ENCODE results near the gene NAV2.
A peak's percentile ranks its signal among the peaks of the same experiment; 100 is the strongest.

The NAV2 gene

DNA sequence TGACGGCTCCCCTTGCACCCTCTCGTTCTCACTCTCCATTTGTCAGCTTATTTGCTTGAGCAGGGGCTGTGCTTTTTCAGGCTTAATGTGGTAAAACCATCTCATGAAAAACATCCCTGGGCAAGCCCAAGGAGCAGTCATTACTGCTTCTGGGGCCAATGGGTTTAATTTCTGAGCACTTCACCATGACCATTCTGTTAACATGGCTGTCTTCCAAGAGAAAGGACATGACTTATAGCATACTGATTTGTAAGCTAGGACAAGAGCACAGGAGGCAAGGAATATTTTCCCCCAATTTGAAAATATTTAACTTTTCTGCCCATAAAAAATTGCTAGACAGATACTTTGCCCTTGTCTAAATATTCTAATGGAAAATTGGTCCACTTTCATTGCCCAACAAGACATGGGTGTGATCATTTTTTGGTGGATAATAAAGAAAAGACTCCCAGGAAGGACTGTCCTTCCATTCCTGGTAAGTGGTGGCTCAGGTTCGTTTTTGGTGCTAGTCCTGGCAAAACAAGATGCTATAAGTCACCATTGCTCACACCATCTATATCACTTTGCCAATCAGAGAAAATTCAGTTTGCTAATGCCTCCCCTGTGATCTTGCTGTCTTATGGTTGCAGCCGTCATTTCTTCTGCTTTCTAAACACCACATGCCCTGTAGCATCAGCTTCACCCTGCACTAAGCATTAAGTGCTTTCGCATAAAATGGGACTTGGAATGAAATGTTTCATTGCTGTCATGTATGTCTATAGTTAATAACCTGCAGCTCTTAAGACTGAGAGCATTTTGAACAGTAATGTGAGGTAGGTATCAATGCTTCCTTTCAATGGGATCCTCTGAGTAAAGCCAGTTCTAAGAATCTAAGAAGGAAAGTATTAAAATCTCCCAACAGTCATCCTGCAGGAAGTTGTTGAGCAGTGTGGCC lies 339.1 kb downstream of the NAV2 start:
- H3K4me3 ChIP-seq (ENCODE audit: low read length): no peak overlapping the region
- TF ChIP-seq, protein P1, sequence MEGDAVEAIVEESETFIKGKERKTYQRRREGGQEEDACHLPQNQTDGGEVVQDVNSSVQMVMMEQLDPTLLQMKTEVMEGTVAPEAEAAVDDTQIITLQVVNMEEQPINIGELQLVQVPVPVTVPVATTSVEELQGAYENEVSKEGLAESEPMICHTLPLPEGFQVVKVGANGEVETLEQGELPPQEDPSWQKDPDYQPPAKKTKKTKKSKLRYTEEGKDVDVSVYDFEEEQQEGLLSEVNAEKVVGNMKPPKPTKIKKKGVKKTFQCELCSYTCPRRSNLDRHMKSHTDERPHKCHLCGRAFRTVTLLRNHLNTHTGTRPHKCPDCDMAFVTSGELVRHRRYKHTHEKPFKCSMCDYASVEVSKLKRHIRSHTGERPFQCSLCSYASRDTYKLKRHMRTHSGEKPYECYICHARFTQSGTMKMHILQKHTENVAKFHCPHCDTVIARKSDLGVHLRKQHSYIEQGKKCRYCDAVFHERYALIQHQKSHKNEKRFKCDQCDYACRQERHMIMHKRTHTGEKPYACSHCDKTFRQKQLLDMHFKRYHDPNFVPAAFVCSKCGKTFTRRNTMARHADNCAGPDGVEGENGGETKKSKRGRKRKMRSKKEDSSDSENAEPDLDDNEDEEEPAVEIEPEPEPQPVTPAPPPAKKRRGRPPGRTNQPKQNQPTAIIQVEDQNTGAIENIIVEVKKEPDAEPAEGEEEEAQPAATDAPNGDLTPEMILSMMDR (conservative IDR thresholded peaks at IDR 0.05; ENCODE audit: low read length): no peak
- no peak for DNase-seq (ENCODE audit: low read depth)

DNA sequence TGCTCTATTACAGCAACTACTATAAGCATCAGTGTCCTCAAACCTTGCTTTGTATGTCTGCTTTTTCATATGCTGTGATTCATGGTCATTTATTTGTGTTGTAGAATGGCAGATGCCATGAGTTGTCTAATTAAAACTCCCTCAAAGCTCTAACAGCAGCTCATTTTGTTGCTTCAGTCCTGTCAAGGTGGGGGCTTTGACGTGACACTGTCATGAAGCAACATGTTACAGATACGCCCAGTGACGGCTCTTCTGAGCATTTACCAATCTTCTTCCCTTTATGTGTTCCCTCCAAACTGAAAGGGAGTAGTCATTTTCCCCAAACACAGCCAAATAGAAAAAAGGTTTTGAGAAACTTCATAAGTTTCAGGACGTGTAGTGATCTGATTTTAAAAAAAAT lies 340.9 kb downstream of the NAV2 start:
- TF ChIP-seq, protein P1 (conservative IDR thresholded peaks at IDR 0.05; ENCODE audit: low read length): no peak
- DNase-seq (ENCODE audit: low read depth): no peak

DNA sequence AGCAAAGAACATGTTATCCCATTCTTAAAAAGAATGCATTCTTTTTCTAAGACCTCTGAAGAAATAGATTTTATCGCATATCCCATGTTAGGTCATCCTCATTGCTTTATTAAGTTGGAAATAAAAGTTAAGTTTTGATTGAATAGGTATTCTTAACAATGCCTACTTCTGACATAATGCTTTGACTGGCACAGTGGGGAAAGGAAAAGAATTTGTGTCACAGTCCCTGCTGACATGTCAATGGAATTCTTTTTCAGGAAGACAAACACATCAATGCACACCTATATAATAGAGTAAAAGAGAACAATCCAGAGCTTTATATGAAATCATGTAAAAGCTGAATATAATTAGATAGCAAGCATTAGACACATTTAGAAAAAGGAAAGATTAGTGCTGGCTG lies 341.9 kb downstream of the NAV2 start:
- DNase-seq (ENCODE audit: low read depth): no peak
- TF ChIP-seq, protein P1 (conservative IDR thresholded peaks at IDR 0.05; ENCODE audit: low read length): no peak
- H3K4me3 ChIP-seq (ENCODE audit: low read length): no peak overlapping the region

More for the DNA sequence above, 340.9 kb downstream of the NAV2 start:
- no peak overlapping the region for H3K4me3 ChIP-seq (ENCODE audit: low read length)

DNA sequence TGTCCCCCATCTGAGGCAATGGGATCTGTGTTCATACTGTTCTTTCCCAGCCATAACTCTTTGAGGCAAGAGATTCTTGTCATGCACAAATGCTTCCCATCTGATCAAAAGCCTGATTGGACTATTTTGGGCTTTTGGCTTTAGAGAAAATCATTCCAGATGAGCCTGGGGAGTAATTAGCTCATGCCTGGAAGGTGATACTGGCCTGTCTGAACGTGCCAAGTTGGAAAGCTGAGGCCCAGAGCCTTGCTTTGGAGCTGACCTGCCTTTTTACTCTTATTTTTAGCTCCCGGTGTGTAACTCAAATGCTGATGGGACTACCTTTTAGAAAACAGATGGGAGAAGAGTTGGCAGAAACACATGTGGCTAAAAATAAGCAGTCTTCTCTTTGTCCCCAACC lies 342.7 kb downstream of the NAV2 start:
- TF ChIP-seq, protein P1 (conservative IDR thresholded peaks at IDR 0.05; ENCODE audit: low read length): no peak
- no peak overlapping the region for H3K4me3 ChIP-seq (ENCODE audit: low read length)
- peak; percentile 58 for DNase-seq (ENCODE audit: low read depth)

DNA sequence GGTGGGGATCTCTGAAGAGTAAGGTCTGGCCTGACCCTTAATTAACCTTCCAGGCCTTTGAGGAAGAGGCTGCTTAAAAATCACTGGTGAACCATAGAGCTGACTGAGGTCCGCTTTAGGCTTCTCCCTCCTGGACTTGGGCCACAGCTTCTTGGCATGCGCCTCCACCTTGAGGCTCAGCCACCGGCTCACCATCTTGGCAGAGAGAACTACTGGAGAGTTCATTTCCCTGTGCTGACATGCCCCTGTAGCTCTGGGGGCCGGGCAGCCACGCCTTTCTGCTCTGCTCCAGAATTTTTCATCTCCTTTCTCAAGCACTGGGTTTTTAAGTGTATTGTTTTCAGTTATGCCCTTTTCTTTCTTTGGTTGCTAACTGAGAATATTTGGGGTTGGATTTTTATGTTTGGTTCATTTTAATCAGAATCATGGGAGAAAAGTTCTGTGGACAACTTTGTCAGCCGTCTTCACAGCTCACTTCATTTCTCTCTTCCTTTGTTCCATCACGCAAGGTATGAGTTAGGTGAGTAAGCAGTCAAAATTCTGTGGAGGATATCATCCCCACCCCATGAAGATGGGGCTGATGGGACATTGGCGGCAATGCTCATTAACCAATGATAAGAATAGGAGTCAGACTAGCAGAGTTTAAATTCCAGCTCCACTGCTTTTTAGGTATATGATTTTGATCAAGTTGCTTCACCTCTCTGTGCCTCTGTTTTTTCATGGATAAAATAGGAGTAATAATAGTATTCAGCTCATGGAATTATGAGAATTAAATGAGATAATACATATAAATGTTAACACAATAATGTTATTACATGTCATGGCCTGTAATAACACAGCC lies 343.7 kb downstream of the NAV2 start:
- H3K4me3 ChIP-seq (ENCODE audit: low read length): no peak overlapping the region
- DNase-seq (ENCODE audit: low read depth): no peak
- TF ChIP-seq, protein P1 (conservative IDR thresholded peaks at IDR 0.05; ENCODE audit: low read length): no peak

DNA sequence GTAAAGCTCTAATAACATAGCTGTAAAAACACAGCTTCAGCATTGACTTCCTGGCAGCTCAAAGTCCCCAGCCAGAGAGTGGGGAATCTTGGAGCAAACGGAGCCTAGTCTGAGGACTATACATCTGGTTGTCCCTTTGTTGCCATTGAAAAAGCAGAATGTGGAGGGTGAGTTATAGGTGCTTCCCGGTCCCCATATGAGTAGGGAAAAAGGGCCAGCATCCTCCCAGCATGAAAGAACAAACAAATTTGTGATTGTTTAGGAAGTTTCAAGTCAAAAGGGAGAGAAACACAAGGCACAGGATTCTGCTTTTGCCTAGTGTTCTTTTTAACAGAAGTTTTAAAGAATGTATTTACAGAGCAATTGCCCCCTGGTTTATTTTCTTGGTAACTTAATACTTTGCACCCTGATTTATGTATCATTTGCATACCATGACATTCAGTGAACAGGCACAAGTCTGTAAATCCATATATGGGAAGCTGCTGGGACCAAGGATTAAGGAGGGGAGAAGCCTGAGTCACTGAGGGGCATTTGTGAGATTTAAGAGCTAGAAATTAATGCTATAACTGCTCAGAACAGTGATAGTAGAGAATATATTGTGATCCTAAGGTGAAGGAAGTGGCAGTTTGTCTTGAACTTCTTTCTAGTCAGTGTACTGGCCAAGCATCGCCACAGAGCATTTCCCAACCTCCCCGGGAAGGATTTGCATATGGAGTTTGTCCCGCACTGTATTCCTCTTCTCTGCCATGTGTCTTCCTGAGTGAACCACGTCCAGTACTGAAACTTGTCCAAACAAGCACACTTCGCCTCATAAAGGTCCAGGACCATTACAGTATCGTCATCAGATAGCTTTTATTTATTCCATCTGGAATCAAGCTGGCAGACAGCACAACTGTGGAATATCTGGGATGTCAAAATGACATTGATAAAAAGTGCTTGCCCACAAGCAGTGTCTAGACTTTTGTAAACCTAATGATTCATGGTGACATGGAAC lies 344.6 kb downstream of the NAV2 start:
- peak; percentile 80 for DNase-seq (ENCODE audit: low read depth)

More for the DNA sequence above, 344.6 kb downstream of the NAV2 start:
- no peak overlapping the region for H3K4me3 ChIP-seq (ENCODE audit: low read length)
- TF ChIP-seq, protein P1 (conservative IDR thresholded peaks at IDR 0.05; ENCODE audit: low read length): no peak
